Stimulated activated memory B cell treated with anti-CD40 and anti-IgM and Interleukin-4, amounts not matched to agents 10 μg/mL and 1 μg/mL and 100 μg/mL, for 72 hours (primary cell): ENCODE data around the gene GK2.

Experiments used
- ATAC-seq: fragments of 150-1000 bp; cut with Tn5 transposase; 2 replicates; pipeline ENCODE4 v1.10.0; 2021
- H3K27ac Mint-ChIP-seq: one replicate; pipeline ENCODE4 v1.8.0; 2022; ENCODE audit warnings: mild to moderate bottlenecking, mixed read lengths
- H3K27me3 Mint-ChIP-seq: one replicate; pipeline ENCODE4 v1.8.0; 2022; ENCODE audit warnings: mixed read lengths
- H3K36me3 Mint-ChIP-seq: one replicate; pipeline ENCODE4 v1.8.0; 2022; ENCODE audit warnings: mixed read lengths
- H3K4me1 Mint-ChIP-seq: one replicate; pipeline ENCODE4 v1.8.0; 2022; ENCODE audit warnings: mixed read lengths
- H3K4me3 Mint-ChIP-seq: one replicate; pipeline ENCODE4 v1.8.0; 2022; ENCODE audit warnings: mild to moderate bottlenecking, moderate library complexity, mixed read lengths
- H3K9me3 Mint-ChIP-seq: one replicate; pipeline ENCODE4 v1.8.0; 2022; ENCODE audit warnings: mixed read lengths

Gene GK2

DNA sequence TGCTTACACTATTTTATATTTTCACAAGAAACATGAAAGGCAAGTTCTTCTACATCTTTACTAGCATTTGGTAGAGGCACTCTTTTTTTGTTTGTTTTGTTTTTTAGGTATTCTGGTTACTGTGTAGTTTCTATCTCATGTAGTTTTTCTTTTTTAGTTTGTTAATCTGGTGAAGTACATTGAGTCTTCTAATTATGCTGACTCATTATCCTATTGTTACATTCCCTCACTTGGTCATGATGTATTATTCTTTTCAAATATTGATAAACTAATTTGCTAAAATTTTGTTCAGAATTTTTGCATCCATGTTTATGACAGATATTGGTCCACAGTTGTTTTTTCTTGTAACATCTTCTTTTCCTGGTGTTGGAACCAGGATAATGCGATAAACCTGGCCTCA, 4.7 kb downstream of the GK2 start:
- Mint-ChIP-seq H3K27ac (no peak overlapping the region), H3K9me3 (no peaks in the 10 kb centered on the region), H3K27me3 (peaks cover 7% of the 10 kb centered on the region), H3K4me3 (no peak overlapping the region), H3K36me3 (no peaks in the 10 kb centered on the region), H3K4me1 (no peaks in the 10 kb centered on the region)
- no peak for ATAC-seq

DNA sequence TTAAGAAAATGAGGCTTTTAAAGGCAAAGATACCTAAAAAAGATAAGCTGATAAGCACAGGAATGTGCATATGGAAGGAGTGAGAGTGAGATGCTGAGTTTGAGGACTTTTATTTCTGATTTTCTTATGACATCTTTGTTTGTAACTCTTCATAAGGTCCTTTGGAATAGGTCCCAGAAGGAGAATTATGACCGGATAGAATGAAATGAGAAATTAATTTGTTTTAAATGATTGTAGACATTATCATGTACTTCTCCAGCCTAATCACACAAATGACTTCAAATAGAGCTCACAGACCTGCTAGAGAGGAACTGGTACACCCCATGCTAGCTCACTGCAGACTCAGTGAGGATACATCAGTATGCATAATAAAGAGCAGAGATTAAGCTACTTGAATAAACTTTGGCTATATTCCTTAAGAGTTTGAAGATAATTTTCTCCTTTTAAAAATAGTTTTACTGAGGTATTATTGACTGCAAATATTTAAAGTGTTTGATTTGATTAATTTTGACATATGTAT, 5.6 kb downstream of the GK2 start:
- Mint-ChIP-seq H3K27me3 (peaks cover 7% of the 10 kb centered on the region), H3K27ac (no peak overlapping the region), H3K36me3 (no peaks in the 10 kb centered on the region), H3K9me3 (no peaks in the 10 kb centered on the region), H3K4me3 (no peak overlapping the region), H3K4me1 (no peaks in the 10 kb centered on the region)
- no peak for ATAC-seq

DNA sequence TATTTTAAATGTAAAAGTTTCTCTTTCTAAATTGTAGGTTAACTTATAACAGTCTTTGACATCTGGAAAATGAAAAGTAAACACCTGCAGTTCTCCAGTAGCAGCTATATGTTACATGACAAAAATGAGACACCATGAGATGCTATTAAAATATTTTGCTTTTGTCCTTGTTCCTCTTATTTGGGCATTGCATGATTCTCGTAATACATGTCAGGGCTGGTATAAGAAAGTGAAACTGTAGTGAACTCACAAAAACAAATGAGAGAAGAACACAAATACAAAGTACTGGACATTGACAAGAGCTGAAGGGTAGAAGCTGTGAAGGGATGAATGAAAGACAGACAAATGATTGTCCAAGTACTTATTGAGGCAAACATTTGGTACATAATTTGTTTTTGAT, 9.0 kb downstream of the GK2 start:
- no peak for ATAC-seq
- H3K4me3 Mint-ChIP-seq: no peak overlapping the region
- no peaks in the 10 kb centered on the region for H3K9me3 Mint-ChIP-seq
- H3K27me3 Mint-ChIP-seq: no peaks in the 10 kb centered on the region
- H3K4me1 Mint-ChIP-seq: no peaks in the 10 kb centered on the region
- no peaks in the 10 kb centered on the region for H3K36me3 Mint-ChIP-seq
- H3K27ac Mint-ChIP-seq: no peak overlapping the region

DNA sequence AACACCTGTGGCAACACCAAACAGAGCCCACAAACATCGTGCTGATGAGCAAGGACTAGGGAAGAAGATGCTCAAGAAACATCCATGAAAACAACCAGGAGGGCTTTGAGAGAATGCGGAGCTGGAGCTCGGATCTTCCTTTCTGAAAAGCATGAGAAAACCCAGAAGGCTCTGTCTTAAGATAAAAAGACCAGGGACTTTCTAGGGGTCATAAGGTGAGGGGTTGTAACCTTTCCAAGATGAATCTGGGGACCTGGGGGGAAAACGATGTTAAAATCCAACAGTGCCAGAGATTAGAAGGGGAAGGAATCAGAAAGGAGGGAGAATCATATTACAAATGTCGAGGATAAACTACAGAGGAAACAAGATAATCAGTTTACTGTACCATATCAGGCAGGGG, 10.1 kb downstream of the GK2 start:
- no peaks in the 10 kb centered on the region for H3K36me3 Mint-ChIP-seq
- no peaks in the 10 kb centered on the region for H3K4me1 Mint-ChIP-seq
- H3K9me3 Mint-ChIP-seq: no peaks in the 10 kb centered on the region
- no peak overlapping the region for H3K4me3 Mint-ChIP-seq
- ATAC-seq: no peak
- H3K27me3 Mint-ChIP-seq: no peaks in the 10 kb centered on the region
- H3K27ac Mint-ChIP-seq: no peak overlapping the region

DNA sequence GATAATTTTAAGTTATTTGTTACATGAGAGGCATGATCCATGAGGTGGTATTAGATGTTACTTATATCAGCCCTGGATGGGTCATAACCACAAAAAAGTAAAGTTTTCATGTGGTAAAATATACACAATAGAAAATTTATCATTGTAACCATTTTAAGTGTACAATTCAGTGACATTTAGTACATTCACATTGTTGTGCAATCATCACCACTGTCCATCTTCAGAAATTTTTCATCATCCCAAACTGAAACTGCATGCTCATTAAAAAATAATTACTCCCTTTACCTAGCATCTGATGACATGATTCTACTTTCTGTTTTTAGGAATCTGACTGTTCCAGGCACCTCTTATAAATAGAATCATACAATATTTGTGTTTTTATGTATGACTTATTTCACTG, 11.2 kb downstream of the GK2 start:
- no peak overlapping the region for H3K4me3 Mint-ChIP-seq
- H3K4me1 Mint-ChIP-seq: no peaks in the 10 kb centered on the region
- ATAC-seq: no peak
- no peak overlapping the region for H3K27ac Mint-ChIP-seq
- no peaks in the 10 kb centered on the region for H3K27me3 Mint-ChIP-seq
- no peaks in the 10 kb centered on the region for H3K36me3 Mint-ChIP-seq
- H3K9me3 Mint-ChIP-seq: no peaks in the 10 kb centered on the region

DNA sequence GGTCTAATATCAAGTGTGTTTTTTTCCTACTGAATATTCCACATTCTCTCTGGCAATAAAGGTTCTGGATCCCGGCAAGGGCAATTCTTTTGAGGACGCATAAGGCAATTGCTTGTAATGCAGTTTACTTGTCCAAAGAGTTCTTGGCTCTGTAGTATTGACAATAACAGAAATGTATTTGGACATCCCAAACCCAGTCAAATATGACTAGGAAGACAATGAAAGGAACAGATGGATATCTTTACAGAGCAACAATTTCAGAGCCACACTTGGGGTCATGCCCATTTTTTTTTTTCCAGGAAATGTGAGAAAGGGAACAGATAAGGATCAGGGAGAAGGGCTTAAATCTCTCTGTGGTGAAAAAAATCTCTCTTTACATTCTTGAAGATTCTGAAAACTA, 12.2 kb downstream of the GK2 start:
- no peak overlapping the region for H3K27ac Mint-ChIP-seq
- no peaks in the 10 kb centered on the region for H3K27me3 Mint-ChIP-seq
- no peak for ATAC-seq
- no peaks in the 10 kb centered on the region for H3K4me1 Mint-ChIP-seq
- no peaks in the 10 kb centered on the region for H3K36me3 Mint-ChIP-seq
- no peak overlapping the region for H3K4me3 Mint-ChIP-seq
- H3K9me3 Mint-ChIP-seq: no peaks in the 10 kb centered on the region

DNA sequence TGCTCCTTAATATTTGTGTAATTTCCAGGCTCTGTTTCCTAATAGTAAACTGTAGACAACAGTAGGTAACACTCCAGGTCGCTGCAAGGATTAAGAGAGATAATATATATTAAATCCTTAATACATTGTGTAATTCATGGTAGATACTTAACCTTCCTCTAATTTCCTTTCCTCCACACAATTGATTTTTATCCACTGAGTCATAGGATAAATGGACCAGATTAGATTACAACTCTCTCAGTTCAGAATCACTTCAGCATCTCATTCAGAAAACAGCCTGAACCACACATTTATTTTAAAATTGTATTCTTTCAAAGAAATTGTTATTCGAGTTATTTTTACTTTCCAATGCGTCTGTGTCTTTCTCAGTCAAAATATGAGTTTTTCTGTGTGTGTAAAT, 17.1 kb downstream of the GK2 start:
- H3K4me1 Mint-ChIP-seq: no peaks in the 10 kb centered on the region
- ATAC-seq: no peak

DNA sequence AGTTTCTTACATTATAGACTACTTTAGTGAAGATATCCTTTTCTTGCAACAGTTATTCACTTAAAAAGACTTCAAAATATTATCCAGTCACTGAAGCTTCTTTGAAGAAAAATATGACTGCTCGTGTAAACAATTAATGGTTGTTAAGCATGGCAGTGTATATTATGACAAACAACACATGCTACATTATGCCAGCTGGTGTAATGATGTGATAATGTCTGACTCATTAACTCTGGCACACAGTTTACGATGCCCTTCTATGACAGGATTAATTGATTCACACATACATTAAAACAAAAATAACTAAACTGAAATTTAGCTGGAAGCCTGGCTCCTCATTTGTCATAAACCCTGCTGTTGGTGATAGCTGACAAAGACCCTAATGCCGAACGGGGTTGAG, 22.4 kb downstream of the GK2 start:
- Mint-ChIP-seq H3K27ac (no peak overlapping the region), H3K4me3 (no peak overlapping the region), H3K36me3 (no peaks in the 10 kb centered on the region), H3K4me1 (no peaks in the 10 kb centered on the region), H3K27me3 (no peaks in the 10 kb centered on the region), H3K9me3 (peaks cover 2% of the 10 kb centered on the region)
- no peak for ATAC-seq

More for the DNA sequence above, 17.1 kb downstream of the GK2 start:
- Mint-ChIP-seq H3K9me3 (no peaks in the 10 kb centered on the region), H3K4me3 (no peak overlapping the region), H3K27me3 (no peaks in the 10 kb centered on the region), H3K27ac (no peak overlapping the region), H3K36me3 (no peaks in the 10 kb centered on the region)

DNA sequence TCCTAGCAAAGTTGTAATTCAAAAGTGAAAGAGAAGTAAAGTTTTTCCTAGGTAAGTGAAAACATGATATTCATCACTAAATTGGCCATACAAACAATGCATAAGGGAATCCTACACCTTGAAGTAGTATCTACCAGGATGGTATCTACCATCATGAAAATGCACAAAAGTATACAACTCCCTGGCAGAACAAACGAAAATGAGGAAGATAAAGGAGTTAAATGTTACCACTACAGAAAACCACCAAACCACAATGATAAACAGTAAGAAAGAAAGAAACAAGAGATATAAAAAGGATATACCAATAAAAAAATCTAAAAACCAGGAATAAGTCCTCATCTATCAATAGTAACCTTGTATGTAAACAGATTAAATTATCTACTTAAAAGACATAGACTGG, 26.9 kb downstream of the GK2 start:
- Mint-ChIP-seq H3K9me3 (peaks cover 2% of the 10 kb centered on the region), H3K4me3 (no peak overlapping the region), H3K4me1 (no peaks in the 10 kb centered on the region), H3K27ac (no peak overlapping the region), H3K36me3 (no peaks in the 10 kb centered on the region), H3K27me3 (peaks cover 21% of the 10 kb centered on the region)
- no peak for ATAC-seq

DNA sequence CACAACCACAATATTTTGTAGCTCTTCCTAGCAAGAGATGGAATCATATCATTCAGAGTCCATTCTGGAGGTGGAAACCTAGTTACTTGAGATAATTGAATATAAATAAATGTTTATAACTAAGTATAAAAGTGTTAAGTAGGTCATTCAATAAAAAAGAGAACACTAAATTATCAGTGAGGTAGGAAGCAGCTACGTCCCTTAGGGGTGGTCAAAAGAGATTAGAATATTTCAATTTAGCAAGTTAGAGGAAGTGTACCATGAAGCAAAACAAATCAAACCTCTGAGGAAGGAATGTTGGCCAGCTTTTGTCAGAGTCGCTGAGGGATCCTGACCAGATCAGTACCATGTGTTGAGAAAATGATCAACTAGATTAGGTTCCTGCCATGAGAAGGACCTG, 38.0 kb downstream of the GK2 start:
- Mint-ChIP-seq H3K4me3 (no peak overlapping the region), H3K4me1 (no peaks in the 10 kb centered on the region), H3K27ac (no peak overlapping the region), H3K9me3 (no peaks in the 10 kb centered on the region), H3K36me3 (no peaks in the 10 kb centered on the region), H3K27me3 (no peaks in the 10 kb centered on the region)
- ATAC-seq: no peak

DNA sequence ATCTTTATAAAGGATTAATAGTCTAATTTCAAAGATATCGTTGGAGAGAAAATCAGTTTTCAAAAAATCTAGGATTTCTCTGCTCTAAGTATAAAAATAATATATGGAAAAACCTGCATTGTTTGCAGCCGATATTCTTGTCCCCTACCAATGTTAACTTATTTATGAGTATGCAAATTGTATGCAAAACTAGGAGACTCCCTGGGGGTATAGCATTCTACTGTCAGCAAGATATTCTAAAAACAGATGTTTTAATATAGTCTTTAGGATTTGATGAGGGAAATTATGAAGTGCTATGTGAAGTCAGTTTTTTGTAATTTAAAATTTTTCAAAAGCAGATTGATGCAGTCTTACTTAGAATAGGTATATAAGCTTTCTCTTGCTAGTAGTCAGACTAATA, 40.9 kb downstream of the GK2 start:
- no peak for ATAC-seq
- Mint-ChIP-seq H3K4me3 (no peak overlapping the region), H3K36me3 (no peaks in the 10 kb centered on the region), H3K9me3 (no peaks in the 10 kb centered on the region), H3K4me1 (no peaks in the 10 kb centered on the region), H3K27me3 (no peaks in the 10 kb centered on the region), H3K27ac (no peak overlapping the region)

DNA sequence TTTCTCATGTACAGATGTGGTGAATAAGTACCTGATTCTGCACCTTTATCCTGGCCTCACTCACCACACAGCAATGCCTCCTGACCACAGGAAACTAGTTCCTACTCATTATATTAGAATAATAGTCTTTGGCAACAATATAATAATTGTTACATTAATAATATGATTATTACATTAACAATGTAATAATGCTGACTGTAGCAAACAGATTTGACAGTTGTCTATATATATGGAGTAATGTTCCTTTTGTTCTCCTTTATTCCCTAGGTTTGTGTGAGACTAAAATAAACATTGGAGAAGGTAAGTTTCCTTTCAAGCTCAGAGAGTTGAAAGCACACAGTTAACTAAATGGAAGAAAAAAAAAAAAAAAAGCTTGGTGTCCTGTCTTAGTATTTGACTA, 41.6 kb downstream of the GK2 start:
- ATAC-seq: no peak
- Mint-ChIP-seq H3K4me1 (no peaks in the 10 kb centered on the region), H3K27ac (no peak overlapping the region)

DNA sequence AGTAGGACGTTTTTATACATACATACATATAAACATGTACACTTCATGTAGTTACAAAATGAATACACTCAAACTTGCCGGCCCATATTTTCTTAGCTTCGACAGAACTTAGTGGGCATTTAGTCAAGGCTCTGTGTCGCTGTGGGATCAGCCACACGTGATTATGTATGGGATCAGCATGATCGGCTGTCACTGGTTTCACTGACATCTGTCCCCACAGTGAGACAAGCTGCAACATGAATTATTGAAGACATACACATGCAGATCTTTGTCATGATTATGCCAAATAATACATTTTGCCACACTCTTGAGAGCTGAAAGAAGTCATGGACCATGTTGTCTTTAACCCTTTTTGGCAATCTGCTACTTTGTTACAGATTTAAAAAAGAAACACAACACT, 44.0 kb downstream of the GK2 start:
- H3K27ac Mint-ChIP-seq: no peak overlapping the region
- no peak overlapping the region for H3K4me3 Mint-ChIP-seq
- H3K9me3 Mint-ChIP-seq: no peaks in the 10 kb centered on the region
- no peaks in the 10 kb centered on the region for H3K27me3 Mint-ChIP-seq
- no peaks in the 10 kb centered on the region for H3K4me1 Mint-ChIP-seq
- no peaks in the 10 kb centered on the region for H3K36me3 Mint-ChIP-seq
- no peak for ATAC-seq

More for the DNA sequence above, 41.6 kb downstream of the GK2 start:
- Mint-ChIP-seq H3K4me3 (no peak overlapping the region), H3K36me3 (no peaks in the 10 kb centered on the region), H3K9me3 (no peaks in the 10 kb centered on the region), H3K27me3 (no peaks in the 10 kb centered on the region)

DNA sequence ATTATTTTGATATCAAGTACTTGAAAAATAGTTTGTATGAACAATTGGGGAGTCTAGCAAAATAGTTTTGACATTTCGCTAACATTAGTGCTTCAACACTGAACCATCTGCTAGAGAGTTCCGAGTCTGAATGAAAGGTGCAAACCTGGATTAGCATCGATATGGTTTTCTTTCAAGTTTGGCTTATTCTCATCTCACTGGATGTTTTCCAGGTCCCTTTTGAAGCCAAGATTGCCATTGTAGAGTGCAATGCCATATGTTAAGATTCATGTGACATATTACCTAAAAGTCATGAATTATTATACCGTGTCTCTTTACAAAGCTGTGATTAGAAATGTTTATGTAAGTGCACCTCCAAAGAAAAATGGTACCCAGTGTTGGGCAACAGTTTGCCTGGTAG, 45.4 kb downstream of the GK2 start:
- Mint-ChIP-seq H3K4me1 (no peaks in the 10 kb centered on the region), H3K27me3 (no peaks in the 10 kb centered on the region), H3K27ac (no peak overlapping the region), H3K4me3 (no peak overlapping the region), H3K9me3 (no peaks in the 10 kb centered on the region), H3K36me3 (no peaks in the 10 kb centered on the region)
- no peak for ATAC-seq

DNA sequence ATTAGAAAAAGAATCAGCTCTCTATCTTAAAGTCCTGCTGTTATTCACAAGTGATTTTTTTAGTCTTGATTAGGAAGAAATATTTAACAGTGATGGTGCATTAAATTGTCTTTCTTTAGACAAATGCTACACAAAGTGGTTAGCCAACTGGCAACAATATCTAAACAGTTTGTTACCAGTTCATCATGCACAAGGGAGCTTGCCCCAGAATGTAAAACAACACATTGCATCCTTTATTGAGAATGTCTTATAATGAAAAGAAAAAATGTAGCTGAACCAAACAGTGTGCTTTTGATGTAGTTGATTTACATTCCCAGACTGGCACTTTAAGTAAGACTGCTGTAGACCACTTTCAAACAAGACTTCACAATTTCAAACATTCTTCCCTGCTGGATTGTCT, 48.0 kb downstream of the GK2 start:
- Mint-ChIP-seq H3K4me3 (no peak overlapping the region), H3K27me3 (no peaks in the 10 kb centered on the region), H3K9me3 (no peaks in the 10 kb centered on the region), H3K27ac (no peak overlapping the region), H3K36me3 (no peaks in the 10 kb centered on the region), H3K4me1 (no peaks in the 10 kb centered on the region)
- ATAC-seq: no peak

DNA sequence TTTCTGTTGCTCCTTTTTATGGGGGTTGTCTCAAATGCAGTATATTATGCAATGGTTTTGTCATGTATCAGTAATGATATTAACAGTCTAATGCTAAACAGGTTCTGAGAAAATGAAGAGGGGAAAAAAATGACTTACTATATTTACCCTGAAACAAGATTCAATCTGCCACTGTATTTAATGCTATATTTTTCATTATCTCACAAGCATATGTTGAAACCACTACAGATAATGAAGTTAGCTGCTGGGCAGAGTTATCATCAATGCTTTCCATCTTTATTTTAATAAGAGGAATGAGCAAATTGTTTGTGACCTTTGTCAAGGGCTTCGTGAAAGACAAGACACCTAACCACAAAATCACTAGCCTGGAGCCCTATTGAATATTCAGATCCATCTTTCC, 49.6 kb downstream of the GK2 start:
- Mint-ChIP-seq H3K27ac (no peak overlapping the region), H3K9me3 (no peaks in the 10 kb centered on the region), H3K27me3 (no peaks in the 10 kb centered on the region)

DNA sequence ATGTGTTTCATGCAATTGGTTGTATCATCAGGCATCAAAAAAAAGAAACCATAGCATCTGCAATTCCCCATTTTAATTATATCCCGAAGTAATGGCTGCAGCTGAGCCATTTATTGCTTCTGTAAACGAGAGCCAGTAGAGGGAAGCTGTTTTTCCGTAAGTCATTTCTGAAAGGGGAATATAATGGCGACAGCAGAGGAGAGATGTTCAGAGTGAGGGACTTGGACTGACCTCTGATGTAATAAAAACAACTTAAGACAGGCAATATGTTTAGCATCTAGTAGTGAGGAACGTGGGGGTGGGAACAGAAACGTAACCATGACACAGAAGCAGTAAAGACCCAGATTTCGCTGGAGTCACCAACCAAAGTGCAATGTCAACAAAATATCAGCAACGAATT, 50.7 kb downstream of the GK2 start:
- no peaks in the 10 kb centered on the region for H3K9me3 Mint-ChIP-seq
- no peak for ATAC-seq
- H3K36me3 Mint-ChIP-seq: no peaks in the 10 kb centered on the region
- H3K4me1 Mint-ChIP-seq: no peaks in the 10 kb centered on the region
- no peak overlapping the region for H3K27ac Mint-ChIP-seq
- H3K27me3 Mint-ChIP-seq: no peaks in the 10 kb centered on the region
- H3K4me3 Mint-ChIP-seq: no peak overlapping the region

More for the DNA sequence above, 49.6 kb downstream of the GK2 start:
- no peaks in the 10 kb centered on the region for H3K4me1 Mint-ChIP-seq
- H3K36me3 Mint-ChIP-seq: no peaks in the 10 kb centered on the region
- no peak overlapping the region for H3K4me3 Mint-ChIP-seq
- ATAC-seq: no peak
